HG02623 (cell line): ENCODE data around the gene NHERF2.
"Not testable (repeated sequence)": the region's sequence is repeated elsewhere in the genome, so short reads cannot be mapped to it uniquely, and the experiment has no call there.

ENCODE experiments used
- ATAC-seq: cut with Tn5 transposase; IDR thresholded peaks from one replicate; pipeline ENCODE4 v1.9.1; 2021; ENCODE audit warnings: moderate library complexity; ENCODE audit not compliant: unreplicated experiment

Gene NHERF2

DNA sequence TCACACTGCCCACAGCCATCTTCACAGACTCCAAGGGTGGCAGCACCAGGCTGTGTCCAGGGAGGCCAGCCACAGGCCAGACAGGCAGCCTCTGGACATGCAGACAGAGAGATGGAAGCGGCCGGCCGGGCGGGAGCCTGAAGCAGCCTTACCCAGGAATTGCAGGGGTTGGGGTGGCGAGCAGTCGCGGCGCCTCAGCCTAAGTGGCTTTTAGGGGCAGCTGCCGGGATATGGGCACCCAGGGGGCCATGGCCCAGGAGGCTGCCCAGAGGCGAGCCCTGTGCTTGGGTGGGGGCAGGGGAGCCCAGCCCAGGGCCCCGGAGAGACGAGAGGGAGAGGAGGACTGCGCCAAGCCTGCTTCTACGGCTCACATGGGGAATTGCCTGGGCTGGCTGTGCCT lies 1.5 kb upstream of the NHERF2 start:
- no peak for ATAC-seq

DNA sequence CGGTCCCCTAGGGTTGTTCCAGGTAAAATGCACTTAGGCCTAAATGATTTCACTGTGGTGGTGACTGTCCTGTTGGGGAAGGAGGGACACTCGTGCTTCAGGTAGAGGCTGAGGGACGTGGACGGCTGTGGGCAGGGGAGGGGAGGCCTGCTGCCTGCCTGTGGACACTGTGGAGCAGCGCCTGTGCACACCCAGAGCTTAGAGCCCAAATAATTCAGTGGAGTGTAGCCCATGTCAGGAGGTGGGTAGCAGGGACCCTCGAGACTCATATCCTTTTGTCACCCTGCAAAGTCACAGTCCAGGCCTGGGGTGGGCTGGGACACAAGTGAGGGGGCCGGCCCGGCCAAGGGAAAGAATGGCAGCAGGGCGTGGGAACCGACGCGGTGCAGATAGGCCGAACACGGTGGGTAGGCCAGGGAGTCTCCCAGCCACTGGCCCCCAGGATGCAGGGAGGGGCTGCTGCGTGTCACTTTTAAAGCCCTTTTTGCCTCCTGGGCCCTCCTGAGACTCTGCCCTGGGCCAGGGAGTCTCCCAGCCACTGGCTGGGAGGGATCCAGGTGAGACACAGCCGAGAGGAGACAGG lies 733 bp upstream of the NHERF2 start:
- ATAC-seq, result no peak

DNA sequence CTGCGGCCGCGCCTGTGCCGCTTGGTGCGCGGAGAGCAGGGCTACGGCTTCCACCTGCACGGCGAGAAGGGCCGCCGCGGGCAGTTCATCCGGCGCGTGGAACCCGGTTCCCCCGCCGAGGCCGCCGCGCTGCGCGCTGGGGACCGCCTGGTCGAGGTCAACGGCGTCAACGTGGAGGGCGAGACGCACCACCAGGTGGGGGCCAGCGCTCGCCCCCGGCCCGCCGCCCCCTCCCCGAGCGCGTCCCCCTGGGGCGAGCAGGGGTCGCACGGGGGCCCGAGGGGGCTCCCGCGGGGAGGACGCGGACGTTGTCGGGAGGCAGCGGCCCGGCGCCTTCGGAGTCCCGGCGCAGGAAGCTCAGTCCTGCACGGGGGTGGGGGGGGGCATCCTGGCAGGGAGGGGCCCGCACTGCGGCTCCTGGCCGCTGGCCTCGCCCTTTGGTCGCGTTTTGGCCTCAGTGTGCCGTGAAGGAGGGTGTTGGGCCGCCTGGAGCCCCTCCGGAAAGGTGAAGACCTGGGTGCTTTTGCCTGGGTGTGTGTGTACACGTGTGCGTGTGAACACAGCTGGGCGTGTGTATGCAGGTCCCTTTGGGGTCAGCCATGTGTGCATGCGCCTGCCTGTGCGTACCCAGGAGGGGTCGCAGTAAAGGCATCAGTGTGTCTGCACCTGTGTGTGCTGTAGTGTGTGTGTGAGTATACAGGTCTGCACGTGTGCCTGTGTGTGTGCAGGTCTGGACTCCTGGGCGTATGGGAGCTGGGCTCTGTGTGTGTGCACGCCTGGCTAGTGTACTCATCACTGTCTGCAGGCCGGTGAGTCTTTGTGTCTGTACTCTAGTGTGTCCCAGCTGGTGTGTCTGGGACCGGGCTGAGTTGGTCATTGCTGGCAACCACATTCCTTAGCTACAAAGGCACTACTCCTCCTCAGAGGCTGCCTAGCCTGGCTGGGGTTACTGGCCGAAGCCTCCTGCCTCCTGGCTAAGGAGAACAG lies 615 bp downstream of the NHERF2 start:
- no peak for ATAC-seq

DNA sequence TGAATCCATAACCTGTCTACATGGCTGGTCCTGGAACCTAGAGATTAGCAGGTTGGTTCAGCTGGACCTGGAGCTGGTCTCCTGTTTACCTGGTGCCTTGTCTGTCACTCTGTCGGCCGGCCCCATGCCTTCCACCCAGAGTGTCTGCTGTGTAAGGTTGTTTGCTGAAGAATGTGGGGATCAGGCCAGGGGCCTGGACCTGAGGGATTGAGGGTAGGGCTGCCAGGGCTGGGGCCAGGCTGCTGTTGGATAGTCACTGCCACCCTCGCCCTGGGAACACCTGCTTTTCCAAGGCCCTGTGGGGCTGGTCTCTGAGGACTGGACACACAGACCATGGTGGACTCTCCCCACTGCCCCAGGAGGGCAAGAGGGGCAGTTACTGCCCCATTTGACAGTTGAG lies 1.4 kb downstream of the NHERF2 start:
- no peak for ATAC-seq

DNA sequence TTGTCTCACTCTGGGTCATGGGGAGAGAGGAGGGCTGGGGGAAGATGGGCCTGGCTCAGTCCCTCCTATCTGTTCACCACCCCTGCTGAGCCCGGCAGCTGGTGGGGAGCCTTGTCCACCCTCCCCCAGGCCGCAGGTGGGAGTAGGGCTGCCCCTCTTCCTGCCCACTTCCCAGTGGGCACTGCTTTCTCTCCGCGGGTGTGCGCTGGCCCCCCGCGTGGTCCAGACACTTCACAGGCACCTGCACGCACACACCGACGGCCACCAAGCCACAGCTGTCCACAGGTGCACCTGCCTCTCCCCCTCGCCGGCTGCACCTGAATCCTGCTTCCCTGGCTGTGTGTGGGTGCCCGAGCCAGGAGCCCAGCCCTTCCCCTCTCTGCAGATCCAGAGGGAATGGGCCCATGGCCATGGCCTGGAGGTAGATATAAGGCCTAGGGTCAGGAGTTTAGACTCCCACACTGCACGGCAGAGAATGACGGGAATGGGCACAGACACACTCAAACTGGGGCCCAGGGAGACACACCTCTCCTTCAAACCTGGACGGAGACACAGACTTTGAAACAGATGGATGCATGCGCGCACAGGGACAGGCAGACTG lies 2.0 kb downstream of the NHERF2 start:
- ATAC-seq, result no peak

DNA sequence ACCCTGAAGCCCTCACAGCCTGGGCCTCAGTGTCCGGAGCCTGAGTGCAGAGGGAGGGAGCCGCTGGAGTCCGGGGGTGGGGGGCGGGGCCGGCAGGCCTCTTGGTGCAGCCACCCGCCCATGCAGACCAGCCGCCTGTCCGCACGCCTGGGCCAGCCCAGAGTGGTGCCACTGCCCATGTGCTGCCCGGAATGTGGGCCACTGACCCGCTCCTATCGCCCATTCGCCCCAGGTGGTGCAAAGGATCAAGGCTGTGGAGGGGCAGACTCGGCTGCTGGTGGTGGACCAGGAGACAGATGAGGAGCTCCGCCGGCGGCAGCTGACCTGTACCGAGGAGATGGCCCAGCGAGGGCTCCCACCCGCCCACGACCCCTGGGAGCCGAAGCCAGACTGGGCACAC lies 2.6 kb downstream of the NHERF2 start:
- ATAC-seq, result no peak

DNA sequence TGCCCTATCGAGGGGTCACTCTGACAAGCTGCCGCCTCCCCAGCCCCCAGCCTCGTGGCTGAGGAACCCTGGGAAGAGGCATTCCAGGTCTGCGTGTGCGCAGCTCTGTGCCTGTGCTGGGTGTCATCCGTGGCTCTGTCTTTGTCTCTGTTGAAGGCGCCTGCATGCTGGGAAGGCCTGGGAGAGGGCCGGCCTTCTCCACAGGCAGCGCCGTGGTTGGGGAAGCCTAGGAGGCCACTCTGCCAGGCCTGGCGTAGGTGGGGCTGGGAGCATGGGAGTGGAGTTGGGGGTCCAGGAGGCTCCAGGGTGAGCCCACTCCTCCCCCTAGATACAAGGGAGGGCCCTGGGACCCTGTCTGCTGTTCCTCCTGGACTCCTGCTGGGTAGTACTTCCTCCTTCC lies 3.3 kb downstream of the NHERF2 start:
- ATAC-seq, result no peak

DNA sequence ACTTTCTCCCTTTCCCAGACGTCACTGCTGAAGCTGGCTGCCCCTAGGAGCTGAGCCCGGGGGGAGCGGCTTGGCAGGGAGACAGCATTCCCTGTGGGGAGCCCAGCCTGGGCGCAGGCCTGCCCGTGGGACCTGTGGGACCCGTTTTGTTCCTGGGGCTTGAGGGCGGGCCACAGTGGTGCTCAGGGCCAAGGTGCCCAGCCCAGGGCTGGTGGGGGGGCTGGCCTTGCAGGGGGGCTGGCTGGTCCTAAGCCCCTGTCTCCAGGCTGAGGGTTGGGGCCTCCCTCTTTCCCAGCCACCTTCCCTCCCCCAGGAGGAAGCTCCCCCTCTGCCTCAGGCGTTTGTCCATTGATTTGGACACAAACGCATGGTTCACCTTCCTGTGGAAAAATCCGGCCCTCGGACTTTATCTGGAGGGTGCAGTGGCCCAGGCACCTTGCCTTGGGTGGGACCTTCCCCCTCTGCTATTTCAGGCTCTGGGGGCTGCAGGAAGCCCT lies 4.4 kb downstream of the NHERF2 start:
- no peak for ATAC-seq

DNA sequence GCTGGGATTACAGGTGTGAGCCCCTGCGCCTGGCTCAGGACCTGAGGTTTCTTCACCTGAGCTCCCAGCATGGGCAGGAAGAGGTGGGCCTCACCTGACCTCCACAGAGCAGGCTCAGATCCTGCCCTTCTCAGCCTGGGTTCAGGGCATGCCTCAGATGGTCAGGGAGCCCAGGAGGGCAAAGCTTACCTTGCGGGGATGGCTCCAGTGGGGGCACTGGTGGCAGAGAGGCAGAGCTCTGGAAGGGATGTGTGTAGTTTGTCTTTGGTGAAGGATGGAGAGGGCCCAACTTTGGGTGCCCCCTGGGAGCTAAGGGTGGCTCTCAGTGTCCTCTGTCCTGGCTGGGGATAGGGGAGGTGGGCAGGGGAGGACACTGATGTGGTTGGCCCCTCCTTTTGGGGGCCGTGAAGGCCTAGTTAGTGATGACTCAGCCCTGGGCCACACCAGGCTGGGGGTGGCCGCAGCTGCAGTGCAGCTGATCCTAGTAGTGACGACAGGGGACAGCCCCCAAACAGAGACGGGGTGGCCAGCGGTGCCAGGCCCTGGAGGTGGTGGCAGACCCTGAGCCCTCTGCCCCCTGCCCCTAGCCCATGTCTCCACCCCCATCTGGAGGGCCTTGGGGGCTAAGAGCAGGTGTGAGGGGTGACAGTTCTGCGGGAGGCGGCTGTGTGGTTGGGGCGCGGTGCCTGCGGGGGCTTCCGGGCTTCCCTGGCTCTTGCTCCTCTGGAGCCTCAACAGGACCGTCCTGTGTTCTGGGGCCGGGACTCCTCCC lies 5.8 kb downstream of the NHERF2 start:
- ATAC-seq, result no peak

DNA sequence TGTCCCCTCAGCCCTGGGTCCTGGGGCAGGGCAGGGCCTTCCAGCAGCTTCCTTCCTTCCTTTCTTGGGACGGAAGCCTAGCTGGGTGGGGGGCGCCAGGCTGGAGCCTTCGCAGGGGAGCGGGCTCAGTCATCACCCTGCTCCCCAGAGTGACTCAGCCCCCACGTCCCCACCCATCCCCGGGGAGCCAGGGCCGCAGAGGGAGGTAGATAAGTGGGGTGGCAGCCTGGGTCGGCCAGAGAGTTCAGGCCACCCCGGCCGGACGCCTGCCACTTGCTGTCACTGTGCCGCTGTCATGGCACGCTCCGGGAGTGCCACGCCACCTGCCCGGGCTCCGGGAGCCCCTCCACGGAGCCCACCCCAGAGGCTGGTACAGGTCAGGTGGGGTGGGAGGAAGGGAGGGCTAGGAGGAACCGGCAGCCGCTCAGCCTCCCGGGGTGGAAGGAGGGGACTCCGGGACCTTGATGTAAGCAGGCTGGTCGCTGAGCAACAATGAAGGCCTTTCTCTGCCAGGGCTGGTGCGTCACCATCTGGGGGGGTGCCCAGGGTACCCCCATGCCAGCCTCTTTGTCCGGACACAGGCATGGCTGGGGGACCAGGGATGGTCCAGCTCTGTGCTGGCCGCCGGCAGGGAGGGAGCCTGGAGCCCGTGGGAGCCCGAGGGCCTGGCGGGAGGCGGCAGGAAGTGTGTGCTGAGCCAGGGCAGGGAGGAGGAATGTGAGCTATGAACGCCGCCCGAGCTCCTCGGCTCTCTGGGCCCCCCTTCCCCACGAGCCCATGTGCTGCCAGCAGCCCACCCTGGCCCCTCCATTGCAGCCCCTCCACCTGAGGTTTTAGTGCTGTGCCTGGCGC lies 6.6 kb downstream of the NHERF2 start:
- ATAC-seq, result no peak

DNA sequence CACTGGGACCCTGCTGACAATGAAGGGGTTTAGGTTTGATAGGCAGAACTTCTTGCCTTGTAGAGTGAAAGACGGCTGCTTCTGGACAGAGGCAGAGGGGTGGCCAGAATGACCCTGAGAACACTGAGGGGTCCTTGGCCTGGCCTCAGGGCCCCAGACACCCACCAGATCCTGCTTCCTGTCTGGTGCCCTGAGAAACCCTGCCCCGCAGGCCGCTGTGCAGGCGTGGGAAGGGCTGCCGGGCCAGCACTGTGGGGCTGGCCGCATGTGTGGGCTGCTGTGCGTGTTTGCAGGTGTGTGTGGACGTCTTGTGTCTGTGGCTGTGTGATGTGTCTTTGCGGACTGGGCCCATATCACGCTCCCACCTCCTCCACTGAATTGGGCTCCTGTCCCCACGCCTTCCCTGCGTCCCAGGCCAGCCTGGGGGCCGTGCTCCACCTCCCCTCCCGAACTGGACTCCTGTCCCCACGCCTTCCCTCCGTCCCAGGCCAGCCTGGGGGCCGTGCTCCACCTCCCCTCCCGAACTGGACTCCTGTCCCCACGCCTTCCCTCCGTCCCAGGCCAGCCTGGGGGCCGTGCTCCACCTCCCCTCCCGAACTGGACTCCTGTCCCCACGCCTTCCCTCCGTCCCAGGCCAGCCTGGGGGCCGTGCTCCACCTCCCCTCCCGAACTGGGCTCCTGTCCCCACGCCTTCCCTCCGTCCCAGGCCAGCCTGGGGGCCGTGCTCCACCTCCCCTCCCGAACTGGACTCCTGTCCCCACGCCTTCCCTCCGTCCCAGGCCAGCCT lies 7.4 kb downstream of the NHERF2 start:
- not testable (repeated sequence) for ATAC-seq

DNA sequence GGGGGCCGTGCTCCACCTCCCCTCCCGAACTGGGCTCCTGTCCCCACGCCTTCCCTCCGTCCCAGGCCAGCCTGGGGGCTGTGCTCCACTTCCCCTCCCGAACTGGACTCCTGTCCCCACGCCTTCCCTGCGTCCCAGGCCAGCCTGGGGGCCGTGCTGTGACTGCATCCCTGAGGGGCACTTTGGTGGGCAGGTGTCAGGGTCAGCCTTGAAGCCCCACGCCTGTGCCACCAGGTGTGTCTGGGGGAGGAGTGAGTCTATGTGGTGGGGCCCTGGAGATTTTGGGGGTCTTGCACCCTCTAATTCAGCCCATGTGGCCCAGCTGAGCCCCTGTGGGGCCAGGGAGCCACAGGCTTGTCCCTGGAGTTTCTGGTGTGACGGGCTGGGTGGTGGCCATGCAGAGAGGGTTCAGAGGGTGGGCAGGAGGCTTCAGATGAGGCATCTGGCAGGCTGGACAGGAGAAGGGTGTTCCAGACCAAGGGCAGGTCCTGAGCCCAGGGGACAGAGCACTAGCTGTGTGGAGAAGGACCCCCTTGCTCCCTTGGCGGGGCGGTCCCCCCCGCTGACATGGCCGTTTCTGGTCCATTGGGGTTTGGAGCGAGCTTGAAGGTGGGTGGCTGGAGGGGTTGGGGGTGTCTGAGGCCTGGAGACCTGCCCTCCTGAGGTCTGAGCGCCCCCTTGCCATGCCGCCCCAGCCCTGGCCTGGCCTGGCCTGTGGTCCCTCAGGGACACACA lies 8.2 kb downstream of the NHERF2 start:
- no peak for ATAC-seq

DNA sequence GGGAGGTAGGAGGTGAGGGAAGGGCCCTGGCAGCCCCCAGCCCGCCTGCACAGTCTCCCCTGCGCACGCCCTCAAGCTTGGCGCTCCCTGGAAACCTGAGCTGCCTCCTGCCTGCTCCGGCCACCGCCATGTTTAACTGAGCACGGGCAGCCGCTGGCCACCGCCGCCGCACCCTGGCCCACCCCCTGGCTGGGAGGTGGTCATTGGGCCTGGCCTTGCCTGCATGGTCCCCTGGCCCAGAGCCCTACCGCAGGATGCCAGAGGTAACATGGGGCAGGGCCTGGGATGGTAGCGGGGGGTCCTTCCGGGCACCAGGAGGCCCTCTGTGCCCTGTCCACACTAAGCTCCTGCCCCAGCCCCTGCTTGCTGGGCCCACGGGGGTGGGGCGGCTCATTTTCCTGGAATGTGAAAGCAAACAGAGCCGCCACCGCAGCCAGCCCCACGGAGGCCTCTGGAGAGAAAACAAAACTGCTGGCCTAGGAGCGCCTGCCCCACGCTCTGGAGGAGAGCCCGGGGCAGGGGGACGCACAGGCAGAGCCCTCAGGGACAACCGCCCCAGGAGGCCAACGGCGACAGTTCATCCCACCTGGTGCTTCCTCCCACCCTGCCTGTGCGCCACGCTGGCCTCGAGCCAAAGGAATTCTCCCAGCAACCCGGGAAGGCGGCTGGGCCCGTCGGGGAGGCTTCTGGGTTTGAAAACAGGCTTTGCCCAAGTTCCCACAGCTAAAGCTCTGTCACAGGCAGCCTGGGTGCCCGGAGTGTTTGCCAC lies 8.9 kb downstream of the NHERF2 start:
- no peak for ATAC-seq

DNA sequence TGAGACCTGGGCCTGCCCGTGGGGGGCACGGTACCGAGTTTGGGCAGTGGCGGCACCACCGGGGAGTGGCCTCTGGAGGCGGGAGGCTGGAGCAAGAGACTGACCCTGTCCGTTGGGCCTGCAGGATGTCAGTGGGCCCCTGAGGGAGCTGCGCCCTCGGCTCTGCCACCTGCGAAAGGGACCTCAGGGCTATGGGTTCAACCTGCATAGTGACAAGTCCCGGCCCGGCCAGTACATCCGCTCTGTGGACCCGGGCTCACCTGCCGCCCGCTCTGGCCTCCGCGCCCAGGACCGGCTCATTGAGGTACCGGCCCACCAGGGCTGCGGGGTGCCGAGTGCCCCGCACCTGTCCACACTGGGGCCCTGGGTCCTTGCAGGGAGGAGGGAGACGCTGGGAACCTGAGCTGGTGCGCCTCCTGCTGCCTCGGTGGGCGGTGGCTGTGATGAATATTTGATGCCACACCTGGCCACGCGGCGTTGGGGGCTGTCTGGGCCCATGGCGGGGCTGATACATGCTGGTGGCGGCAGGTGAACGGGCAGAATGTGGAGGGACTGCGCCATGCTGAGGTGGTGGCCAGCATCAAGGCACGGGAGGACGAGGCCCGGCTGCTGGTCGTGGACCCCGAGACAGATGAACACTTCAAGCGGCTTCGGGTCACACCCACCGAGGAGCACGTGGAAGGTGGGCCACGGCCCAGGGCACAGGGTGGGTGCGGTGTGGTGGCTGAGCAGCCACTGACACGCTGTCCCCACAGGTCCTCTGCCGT lies 9.7 kb downstream of the NHERF2 start:
- ATAC-seq, result no peak

DNA sequence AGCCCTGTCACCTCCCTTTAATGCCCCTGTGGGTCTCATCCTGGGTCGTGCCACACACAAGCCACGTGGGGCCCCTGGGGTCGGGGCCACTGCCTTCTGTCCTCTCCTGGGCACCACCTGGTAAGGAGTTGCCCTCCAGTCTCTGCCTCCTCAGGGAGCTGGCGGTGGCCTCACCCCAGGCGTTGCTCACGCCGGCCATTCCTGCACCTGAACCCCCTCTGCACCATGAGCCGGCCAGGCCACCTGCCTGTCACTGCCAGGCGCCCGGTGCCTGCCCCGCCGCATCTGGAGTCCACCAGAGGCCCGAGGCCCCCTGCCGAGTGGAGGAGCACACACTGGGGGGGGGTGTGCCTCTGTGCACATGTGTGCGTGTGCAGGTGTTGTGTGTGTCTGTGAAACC lies 10.4 kb downstream of the NHERF2 start:
- ATAC-seq, result no peak

DNA sequence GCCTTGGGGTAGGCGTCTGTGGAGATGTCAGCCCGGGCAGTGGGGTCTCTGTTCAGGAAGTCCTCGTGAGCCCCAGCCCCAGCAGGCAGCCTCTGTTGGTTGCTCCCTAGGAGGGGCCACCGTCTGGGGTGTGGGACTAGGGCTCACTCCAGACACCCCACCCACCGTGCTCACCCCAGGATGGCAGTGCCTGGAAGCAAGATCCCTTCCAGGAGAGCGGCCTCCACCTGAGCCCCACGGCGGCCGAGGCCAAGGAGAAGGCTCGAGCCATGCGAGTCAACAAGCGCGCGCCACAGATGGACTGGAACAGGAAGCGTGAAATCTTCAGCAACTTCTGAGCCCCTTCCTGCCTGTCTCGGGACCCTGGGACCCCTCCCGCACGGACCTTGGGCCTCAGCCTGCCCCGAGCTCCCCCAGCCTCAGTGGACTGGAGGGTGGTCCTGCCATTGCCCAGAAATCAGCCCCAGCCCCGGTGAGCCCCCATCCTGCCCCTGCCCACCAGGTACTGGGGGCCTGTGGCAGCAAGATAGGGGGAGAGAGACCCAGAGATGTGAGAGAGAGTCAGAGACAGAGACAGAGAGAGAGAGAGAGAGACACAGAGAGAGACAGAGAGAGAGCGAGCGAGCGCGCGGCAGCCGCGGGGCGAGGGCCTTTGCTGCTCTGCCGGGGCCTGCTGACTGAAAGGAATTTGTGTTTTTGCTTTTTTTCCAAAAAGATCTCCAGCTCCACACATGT lies 11.1 kb downstream of the NHERF2 start:
- no peak for ATAC-seq
